Germinal center (tissue), 1 donor: ENCODE measurements around the gene RAP2A.

Experiments used
- DNase-seq: peaks from one replicate; pipeline ENCODE4 v3.0.0; 2012; ENCODE audit warnings: mixed read lengths, low spot score

The RAP2A gene

GRCh38 chr13:97422118-97423054, 11.6 kb upstream of the RAP2A start:
- no peak for DNase-seq

- DNase-seq, result no peak
These were observed 10.5 kb upstream of the RAP2A start for GRCh38 chr13:97423300-97424045.

- DNase-seq, result no peak
These were observed 8.4 kb upstream of the RAP2A start for GRCh38 chr13:97425590-97425989.

DNA sequence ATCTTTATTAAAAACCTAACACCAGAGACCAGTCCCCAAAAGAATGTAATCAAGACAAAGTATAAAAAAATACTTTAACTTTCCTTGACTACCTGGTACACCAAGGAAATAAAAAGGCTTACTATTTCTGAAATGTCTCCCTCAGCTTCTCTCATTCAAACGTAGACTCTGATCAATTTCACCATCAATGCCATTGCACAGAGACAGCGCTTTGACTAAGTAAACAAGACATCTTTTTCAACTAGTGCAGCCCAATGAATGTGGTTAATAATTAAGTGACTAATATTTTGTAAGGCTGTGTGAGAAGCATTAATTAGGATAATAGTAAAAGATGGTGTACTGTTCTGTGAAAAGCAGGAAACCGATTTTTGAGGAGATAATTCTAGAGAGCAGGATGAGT, 7.3 kb upstream of the RAP2A start:
- no peak for DNase-seq

DNA sequence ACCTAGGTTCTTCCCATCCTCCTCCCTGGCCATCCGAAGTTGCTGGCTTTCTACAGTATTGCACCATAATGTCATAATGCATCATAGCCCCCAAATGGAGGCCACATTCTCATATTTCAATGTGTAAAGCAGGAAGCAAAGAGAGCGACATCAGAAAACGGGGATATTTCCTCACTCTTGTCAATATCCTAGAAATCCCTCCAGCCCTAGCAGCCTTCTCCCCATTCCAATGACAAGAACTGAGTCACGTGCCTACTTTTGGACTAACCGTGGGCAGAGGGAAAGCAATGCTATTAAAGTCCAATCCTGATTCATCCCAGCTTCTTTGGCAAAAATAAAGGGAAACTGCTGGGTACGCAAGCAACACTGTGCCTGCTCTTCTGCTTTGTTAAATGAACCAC, 4.3 kb upstream of the RAP2A start:
- DNase-seq, result no peak

DNA sequence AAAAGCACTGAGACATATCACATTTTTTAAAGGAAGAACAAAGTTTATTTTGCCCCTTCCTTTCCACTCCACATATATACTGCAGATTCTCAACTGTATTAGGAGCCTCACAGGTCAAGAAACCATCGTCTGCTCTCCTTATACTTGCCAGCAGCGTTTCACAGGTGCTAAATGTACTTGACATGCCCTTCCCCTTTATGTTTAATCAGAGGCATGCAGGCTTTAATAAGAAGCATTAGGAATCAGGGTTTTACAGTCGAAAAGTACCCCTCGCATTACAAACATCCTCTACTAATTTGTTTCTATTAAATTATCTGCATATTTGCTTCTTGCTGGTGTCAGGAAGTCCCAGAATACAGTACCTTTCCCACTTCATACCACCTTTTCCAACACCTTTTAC, 3.7 kb upstream of the RAP2A start:
- no peak for DNase-seq

DNA sequence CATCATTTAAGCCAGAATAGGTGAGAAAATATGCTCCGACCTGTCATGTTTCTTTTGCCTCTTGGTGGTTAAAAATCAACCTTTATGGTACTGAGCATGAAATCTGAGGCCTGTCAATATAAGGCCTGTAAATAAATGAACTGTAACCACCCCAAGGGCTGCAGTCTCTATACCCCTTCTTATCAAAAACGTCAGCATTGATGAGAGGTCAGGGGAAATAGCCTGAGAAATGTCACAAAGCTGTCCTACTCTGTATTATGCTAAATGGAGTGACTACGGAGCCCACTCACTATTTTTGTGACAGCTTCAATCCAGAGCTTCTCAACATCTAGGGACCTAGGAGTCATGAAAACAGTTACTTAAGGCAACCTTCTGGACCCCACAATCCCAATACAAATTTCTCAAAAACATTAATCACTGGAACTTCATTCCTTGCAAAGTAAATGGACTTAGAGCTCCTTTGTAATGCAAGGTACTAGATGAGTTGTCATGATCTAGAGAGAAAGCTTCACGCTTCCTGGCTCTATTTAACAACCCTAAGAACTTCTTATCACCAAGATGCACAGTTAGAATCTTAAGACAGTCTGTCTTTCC, 2.7 kb upstream of the RAP2A start:
- DNase-seq, result no peak

GRCh38 chr13:97432232-97432916, 1.6 kb upstream of the RAP2A start:
- DNase-seq, result no peak

GRCh38 chr13:97432917-97433726, 847 bp upstream of the RAP2A start:
- peak; percentile 92 for DNase-seq

- DNase-seq, result no peak
These were observed 630 bp downstream of the RAP2A start for GRCh38 chr13:97434397-97435201.

GRCh38 chr13:97435323-97435722, 1.4 kb downstream of the RAP2A start:
- DNase-seq, result no peak

- no peak for DNase-seq
These were observed 1.8 kb downstream of the RAP2A start for GRCh38 chr13:97435794-97436193.

DNA sequence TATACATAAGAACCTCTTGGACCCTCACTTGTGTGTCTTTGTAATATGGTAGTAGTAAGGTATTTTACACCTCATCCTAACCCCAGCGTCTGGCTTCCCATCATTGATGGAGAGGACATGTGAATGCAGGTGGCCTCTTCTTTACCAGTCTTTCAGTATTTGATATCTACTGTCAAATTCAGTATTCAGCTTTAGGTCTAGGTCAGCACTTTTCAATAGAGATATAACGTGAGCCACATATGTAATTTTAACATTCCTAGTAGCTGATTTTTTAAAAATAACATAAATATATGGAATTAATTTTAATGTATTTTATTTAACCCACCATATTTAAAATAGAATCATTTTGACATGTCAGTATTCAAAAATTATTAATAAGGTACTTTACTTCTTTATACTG, 2.9 kb downstream of the RAP2A start:
- no peak for DNase-seq

GRCh38 chr13:97437729-97438128, 3.8 kb downstream of the RAP2A start:
- DNase-seq, result no peak

DNA sequence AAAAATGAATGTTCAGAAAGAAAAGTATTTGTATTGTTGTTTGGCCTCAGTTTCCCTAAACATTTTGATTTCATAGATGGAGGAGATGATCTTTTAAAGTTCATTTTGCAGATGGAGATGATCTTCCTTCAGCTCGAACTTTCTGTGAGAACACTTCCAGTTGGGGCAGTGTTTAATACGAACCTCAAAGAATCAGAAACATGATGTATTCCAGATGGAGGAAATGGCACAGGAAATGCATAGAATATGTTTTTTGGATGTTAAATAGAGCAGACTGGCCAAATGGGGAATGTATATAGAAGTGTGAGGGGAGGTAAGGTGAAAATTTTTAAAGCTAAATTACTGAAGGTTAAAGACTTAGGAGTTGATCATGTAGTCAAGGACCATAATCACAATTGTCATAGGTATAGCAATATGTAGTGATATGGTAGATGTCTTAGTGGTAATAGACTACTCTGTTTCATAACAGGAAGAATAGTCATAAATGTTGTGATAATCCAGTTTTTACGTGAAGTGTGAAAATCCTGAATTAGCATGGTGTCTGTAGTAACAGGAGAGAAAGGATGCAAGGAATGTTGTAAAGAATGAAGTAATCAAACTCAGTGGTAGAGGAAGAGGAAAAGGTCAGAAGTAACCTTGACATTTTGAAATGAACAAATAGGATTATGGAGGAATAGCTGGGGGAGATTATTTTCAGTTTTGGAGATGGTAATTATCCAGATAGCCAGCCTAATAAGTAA, 5.1 kb downstream of the RAP2A start:
- DNase-seq, result no peak

- no peak for DNase-seq
These were observed 6.7 kb downstream of the RAP2A start for GRCh38 chr13:97440598-97441170.

DNA sequence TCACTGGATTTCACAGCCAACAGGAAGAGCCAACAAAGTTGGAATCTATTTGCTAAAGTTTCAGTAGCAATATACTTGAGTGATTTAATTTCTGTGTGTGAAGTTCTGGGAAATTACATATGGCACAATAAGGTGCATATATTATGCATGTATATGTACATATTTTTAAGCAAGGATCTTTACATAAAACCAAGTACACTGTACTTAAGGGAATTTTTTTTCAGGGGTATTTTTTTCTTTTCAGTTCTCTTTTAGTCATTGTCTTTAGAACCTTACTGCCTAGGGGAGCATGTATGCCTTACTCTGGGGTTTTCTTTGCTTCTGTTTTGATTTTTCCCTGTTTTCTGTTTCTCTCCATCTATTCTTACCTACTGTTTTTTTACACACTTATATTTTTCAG, 7.4 kb downstream of the RAP2A start:
- DNase-seq, result no peak

- DNase-seq, result no peak
These were observed 11.7 kb downstream of the RAP2A start for GRCh38 chr13:97445522-97446187.

DNA sequence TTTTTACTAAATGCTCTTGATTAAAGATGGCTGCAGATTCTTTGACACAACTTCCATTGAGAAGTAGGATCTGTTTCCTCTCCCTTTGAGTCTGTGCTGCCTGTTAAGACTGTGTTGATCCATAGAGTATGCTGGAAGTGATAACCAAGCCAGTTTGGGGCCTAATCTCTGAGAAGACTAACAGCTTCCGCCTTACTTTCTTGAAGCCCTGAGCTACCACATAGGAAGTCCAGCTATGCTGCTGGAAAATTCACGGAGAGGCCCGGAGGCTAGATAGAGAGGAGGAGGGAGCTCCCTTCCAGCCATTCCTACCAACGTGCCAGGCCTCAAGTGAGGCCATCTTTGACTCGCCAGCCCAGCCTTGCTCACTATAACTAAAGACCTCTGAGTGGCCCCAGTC, 12.5 kb downstream of the RAP2A start:
- no peak for DNase-seq
